Activated naive CD4-positive, alpha-beta T cell treated with anti-CD3 and anti-CD28 coated beads, Interleukin-2, amount 50 U/mL, for 16 hours (primary cell): ENCODE results near the gene CDCA4.
A peak's percentile ranks its signal among the peaks of the same experiment; 100 is the strongest.

Source experiments
- DNase-seq: peaks from one replicate; pipeline ENCODE4 v3.0.0-alpha.2; 2020

The CDCA4 gene

GRCh38 chr14:105011312-105011990 lies 9.4 kb downstream of the CDCA4 start:
- DNase-seq = no peak

- DNase-seq = no peak
Observed at GRCh38 chr14:105010891-105011291, 10.0 kb downstream of the CDCA4 start.

- no peak for DNase-seq
Observed at GRCh38 chr14:105010106-105010505, 10.8 kb downstream of the CDCA4 start.

GRCh38 chr14:105007593-105008264 lies 13.2 kb downstream of the CDCA4 start:
- no peak for DNase-seq

- DNase-seq = no peak
Observed at GRCh38 chr14:105006831-105007592, 13.9 kb downstream of the CDCA4 start.

GRCh38 chr14:105005929-105006830 lies 14.7 kb downstream of the CDCA4 start:
- DNase-seq = no peak

GRCh38 chr14:105005329-105005928 lies 15.5 kb downstream of the CDCA4 start:
- DNase-seq = no peak

GRCh38 chr14:104999361-104999760 lies 21.5 kb downstream of the CDCA4 start:
- DNase-seq = no peak

GRCh38 chr14:104998801-104999200 lies 22.1 kb downstream of the CDCA4 start:
- DNase-seq = no peak

GRCh38 chr14:104996483-104996882 lies 24.4 kb downstream of the CDCA4 start:
- no peak for DNase-seq

GRCh38 chr14:104996032-104996431 lies 24.9 kb downstream of the CDCA4 start:
- DNase-seq = no peak

GRCh38 chr14:104994978-104995377 lies 25.9 kb downstream of the CDCA4 start:
- DNase-seq = no peak

GRCh38 chr14:104993808-104994591 lies 26.9 kb downstream of the CDCA4 start:
- no peak for DNase-seq

- DNase-seq = no peak
Observed at GRCh38 chr14:104993306-104993705, 27.6 kb downstream of the CDCA4 start.

- DNase-seq = no peak
Observed at GRCh38 chr14:104992501-104992900, 28.4 kb downstream of the CDCA4 start.

- no peak for DNase-seq
Observed at GRCh38 chr14:104991896-104992230, 29.0 kb downstream of the CDCA4 start.

- DNase-seq = no peak
Observed at GRCh38 chr14:104989951-104990303, 31.0 kb downstream of the CDCA4 start.

GRCh38 chr14:104989236-104989950 lies 31.5 kb downstream of the CDCA4 start:
- no peak for DNase-seq

GRCh38 chr14:104986487-104987164 lies 34.3 kb downstream of the CDCA4 start:
- no peak for DNase-seq

GRCh38 chr14:104985675-104986486 lies 35.0 kb downstream of the CDCA4 start, which contains the start of gene CLBA1:
Gene CLBA1 (plus strand): TSS chr14:104985788. CDS start chr14:104986432, 644 bp downstream.
- DNase-seq = peak; percentile 88
